Hepatocyte (in vitro differentiated cells): ENCODE measurements around the gene MVB12A. TPM values are rescaled to one million over a fixed set of nuclear protein-coding genes. Genes with fewer than 3 reads are reported as not detected.
A peak's percentile ranks its signal among the peaks of the same experiment; 100 is the strongest.

Source experiments
- DNase-seq: peaks from one replicate; pipeline ENCODE4 v3.0.0-alpha.2; 2016; ENCODE audit warnings: low spot score
- H2AFZ ChIP-seq: fragments of 200-600 bp; sonication (generic); 2 replicates; pipeline ENCODE4 v1.6.0; 2016; ENCODE audit warnings: antibody characterized with exemption, mild to moderate bottlenecking
- H3K27ac ChIP-seq: fragments of 200-600 bp; sonication (generic); 2 replicates; pipeline ENCODE4 v1.5.1; 2016; ENCODE audit warnings: mild to moderate bottlenecking
- H3K27me3 ChIP-seq: fragments of 200-600 bp; sonication (generic); 2 replicates; pipeline ENCODE4 v1.6.1; 2016
- H3K36me3 ChIP-seq: fragments of 200-600 bp; sonication (generic); replicated peaks from 2 replicates; pipeline ENCODE4 v1.5.1; 2016; ENCODE audit warnings: low read depth; ENCODE audit not compliant: insufficient read depth
- H3K4me1 ChIP-seq: fragments of 200-600 bp; sonication (generic); 2 replicates; pipeline ENCODE4 v1.5.1; 2016; ENCODE audit warnings: mild to moderate bottlenecking, moderate library complexity; ENCODE audit not compliant: insufficient read depth
- H3K4me2 ChIP-seq: fragments of 200-600 bp; sonication (generic); 2 replicates; pipeline ENCODE4 v1.6.0; 2016
- H3K4me3 ChIP-seq: fragments of 200-600 bp; sonication (generic); 2 replicates; pipeline ENCODE4 v1.5.1; 2016; ENCODE audit warnings: mild to moderate bottlenecking
- H3K79me2 ChIP-seq: fragments of 200-600 bp; sonication (generic); 2 replicates; pipeline ENCODE4 v1.6.0; 2017; ENCODE audit warnings: mild to moderate bottlenecking
- H3K9me2 ChIP-seq: fragments of 200-600 bp; sonication (generic); replicated peaks from 2 replicates; pipeline ENCODE4 v1.6.0; 2017; ENCODE audit warnings: mild to moderate bottlenecking; ENCODE audit not compliant: insufficient read depth
- H3K9me3 ChIP-seq: fragments of 200-600 bp; sonication (generic); 2 replicates; pipeline ENCODE4 v1.5.1; 2016; ENCODE audit warnings: low read depth, mild to moderate bottlenecking
- H4K20me1 ChIP-seq: fragments of 200-600 bp; sonication (generic); 2 replicates; pipeline ENCODE4 v1.6.0; 2016; ENCODE audit warnings: mild to moderate bottlenecking; ENCODE audit not compliant: insufficient read depth, poor library complexity, severe bottlenecking
- CTCF ChIP-seq: fragments of 200-600 bp; sonication (generic); IDR thresholded peaks from 2 replicates; pipeline ENCODE4 v1.5.1; 2016; ENCODE audit warnings: antibody characterized with exemption, mild to moderate bottlenecking; ENCODE audit not compliant: poor library complexity
- EZH2 ChIP-seq: fragments of 200-600 bp; sonication (generic); IDR thresholded peaks from 2 replicates; pipeline ENCODE4 v1.6.1; 2016; ENCODE audit warnings: antibody characterized with exemption, mild to moderate bottlenecking, borderline replicate concordance
- EZH2phosphoT487 ChIP-seq: fragments of 200-600 bp; sonication (generic); IDR thresholded peaks from one replicate; pipeline ENCODE4 v1.6.1; 2018; ENCODE audit warnings: antibody characterized with exemption, mild to moderate bottlenecking, low read depth, moderate library complexity; ENCODE audit not compliant: unreplicated experiment, severe bottlenecking
- WGBS: methylation state at CpG from one replicate; pipeline ENCODE4 v1.1.6; 2016; ENCODE audit warnings: low lambda C conversion rate; ENCODE audit errors: missing lambda C conversion rate; 5-methylcytosine and 5-hydroxymethylcytosine counted together
- polyA plus RNA-seq: library from polyadenylated mRNA; unstranded; fragments of >200 nt; fragmentation: Nextera tagmentation; extraction: Ambion mirVana; gene quantifications from 2 replicates; pipeline ENCODE4 v1.2.1, GENCODE V29; 2016
- total RNA-seq: library from RNA; depleted of rRNA; stranded (reverse); fragments of >200 nt; gene quantifications from 2 replicates; pipeline ENCODE4 v1.2.3, GENCODE V29; 2014

Gene MVB12A
- total and polyA plus RNA-seq, 2 experiments from 2014 or later: 36.1 to 65.2 TPM

DNA sequence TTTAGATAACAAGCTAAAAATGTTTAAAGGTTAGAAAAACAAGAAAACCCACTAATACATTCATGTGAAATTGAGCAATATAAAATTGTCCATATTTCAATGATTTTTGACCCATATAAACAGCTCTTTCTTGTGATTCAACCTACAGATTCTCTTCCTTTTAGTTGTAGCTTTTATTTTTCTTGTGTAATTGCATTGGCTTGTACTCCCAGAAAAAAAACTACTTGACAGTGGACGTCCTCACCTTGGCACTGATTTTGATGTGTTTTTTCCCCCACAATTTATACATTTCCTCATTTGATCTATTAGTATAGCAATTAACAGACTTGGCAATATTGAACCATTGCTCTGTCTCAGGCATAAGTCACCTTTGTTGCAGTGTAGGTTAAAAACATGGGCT, 30.6 kb upstream of the MVB12A start:
- WGBS: 67% methylated on average over 1 of the region's 1 CpG
- TF ChIP-seq EZH2phosphoT487 (no peak), CTCF (no peak), EZH2 (no peak)

GRCh38 chr19:17389957-17390664, 29.7 kb upstream of the MVB12A start:
- H3K4me2 ChIP-seq: peak overlapping the region; percentile 92
- WGBS: 14% methylated on average over 19 of the region's 37 CpGs
- no peaks in the 10 kb centered on the region for H3K79me2 ChIP-seq
- peak overlapping the region; percentile 29 for H3K4me3 ChIP-seq
- no peaks in the 10 kb centered on the region for H3K9me2 ChIP-seq
- peaks cover 5% of the 10 kb centered on the region for H3K4me1 ChIP-seq
- no peak for TF ChIP-seq CTCF
- TF ChIP-seq EZH2phosphoT487: no peak
- TF ChIP-seq EZH2: no peak
- H3K36me3 ChIP-seq: no peaks in the 10 kb centered on the region
- no peaks in the 10 kb centered on the region for H4K20me1 ChIP-seq
- peak overlapping the region; percentile 68 for H2AFZ ChIP-seq
- no peak overlapping the region for H3K27ac ChIP-seq
- no peaks in the 10 kb centered on the region for H3K9me3 ChIP-seq
- no peak for DNase-seq
- peaks cover 9% of the 10 kb centered on the region for H3K27me3 ChIP-seq

More for the DNA sequence above, 30.6 kb upstream of the MVB12A start:
- no peak for DNase-seq
- Histone ChIP-seq H3K9me2 (no peaks in the 10 kb centered on the region), H3K4me1 (peaks cover 5% of the 10 kb centered on the region), H2AFZ (no peak overlapping the region), H3K36me3 (no peaks in the 10 kb centered on the region), H3K4me3 (no peak overlapping the region), H4K20me1 (no peaks in the 10 kb centered on the region), H3K4me2 (no peak overlapping the region), H3K79me2 (no peaks in the 10 kb centered on the region), H3K9me3 (no peaks in the 10 kb centered on the region), H3K27ac (no peak overlapping the region), H3K27me3 (peaks cover 9% of the 10 kb centered on the region)

DNA sequence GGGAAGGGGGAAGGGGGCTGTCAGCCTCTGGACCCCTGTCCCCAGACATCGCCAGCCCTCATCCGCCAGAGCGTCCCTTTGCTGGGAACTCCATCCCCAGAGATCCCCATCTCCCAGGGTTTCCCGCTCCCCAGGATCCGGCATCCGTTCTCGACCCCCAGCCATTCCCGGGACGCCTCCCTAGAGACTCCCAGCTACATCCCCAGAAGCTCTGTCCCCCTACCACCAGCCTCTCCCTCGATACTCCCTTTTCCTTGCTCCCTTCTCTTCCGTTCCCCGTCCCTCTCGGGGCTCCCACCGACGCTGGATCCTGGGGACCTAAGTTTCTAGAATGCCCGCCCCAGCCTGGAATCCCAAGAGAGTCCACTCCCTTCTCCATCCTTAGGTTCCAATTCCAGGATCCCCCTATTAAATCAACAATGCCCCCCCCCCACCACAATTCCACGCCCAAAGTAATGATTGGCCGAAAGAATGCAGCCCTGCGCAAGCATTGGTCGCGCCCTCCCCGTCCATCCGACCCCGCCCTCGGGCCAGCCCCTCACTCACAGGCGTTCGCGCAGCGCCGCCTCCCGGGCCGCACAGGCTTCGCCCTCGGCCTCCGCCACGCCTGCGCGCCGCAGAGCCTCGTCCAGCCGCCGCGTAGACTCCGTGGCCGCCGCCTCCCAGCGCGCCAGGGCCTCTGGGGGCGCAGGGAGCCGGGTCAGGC, 29.0 kb upstream of the MVB12A start:
- Histone ChIP-seq H3K9me2 (no peaks in the 10 kb centered on the region), H3K4me1 (peaks cover 5% of the 10 kb centered on the region), H2AFZ (peak overlapping the region; percentile 68), H3K36me3 (no peaks in the 10 kb centered on the region), H3K4me3 (peak overlapping the region; percentile 31), H3K27me3 (peaks cover 9% of the 10 kb centered on the region), H4K20me1 (no peaks in the 10 kb centered on the region), H3K4me2 (peak overlapping the region; percentile 92), H3K79me2 (no peaks in the 10 kb centered on the region), H3K27ac (no peak overlapping the region), H3K9me3 (no peaks in the 10 kb centered on the region)
- 2% methylated on average over 34 of the region's 50 CpGs for WGBS
- TF ChIP-seq EZH2phosphoT487 (no peak), CTCF (peak; percentile 70)
- peak; percentile 97 for DNase-seq
